GM19324 (cell line): ENCODE measurements around the gene METAP1D.
"Not testable (repeated sequence)": the region's sequence is repeated elsewhere in the genome, so short reads cannot be mapped to it uniquely, and the experiment has no call there.

Experiments used
- ATAC-seq: cut with Tn5 transposase; IDR thresholded peaks from one replicate; pipeline ENCODE4 v1.9.1; 2021; ENCODE audit warnings: mild to moderate bottlenecking, moderate library complexity; ENCODE audit not compliant: unreplicated experiment, low FRiP score

METAP1D gene

DNA sequence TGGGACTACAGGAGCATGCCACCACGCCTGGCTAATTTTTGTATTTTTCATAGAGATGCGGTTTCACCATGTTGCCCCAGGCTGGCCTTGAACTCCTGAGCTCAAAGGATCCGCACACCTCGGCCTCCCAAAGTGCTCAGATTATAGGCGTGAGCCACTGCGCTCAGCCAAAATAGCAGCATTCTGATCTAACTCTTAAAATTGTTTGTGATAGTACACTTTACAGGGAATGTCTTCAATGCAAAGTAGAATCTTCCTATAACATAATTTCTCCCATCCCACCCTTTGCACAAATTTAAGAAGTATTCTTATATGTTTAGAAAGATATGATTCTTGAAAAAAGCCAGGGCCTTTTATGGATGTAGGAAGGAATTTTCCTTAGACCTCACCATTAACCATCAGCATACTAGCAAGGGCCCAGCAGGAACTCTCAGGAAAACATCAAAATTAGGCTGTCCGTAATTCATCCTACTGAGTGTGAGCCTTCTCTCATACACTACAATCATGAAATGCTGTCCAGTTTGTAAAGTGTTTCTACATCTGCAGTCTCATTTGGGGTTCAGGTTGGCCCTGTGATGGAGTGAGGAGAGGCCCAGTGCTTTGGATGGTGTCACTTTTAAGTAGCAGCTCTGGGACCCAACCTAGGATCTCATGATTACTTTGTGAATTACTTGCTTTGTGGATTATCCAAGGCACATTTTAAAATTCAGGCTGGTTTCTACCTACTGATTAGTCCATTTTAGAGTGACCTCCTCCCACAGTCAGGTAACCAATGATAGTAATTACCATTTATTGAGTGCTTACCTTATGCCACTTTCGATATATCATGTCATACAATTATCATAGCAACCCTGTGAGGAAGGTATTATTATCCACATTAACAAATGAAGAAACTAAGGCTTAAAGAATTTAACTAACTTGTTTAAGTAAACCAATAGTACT is 48.1 kb downstream of the METAP1D start:
- no peak for ATAC-seq

GRCh38 chr2:172048508-172049503 is 49.1 kb downstream of the METAP1D start:
- ATAC-seq: no peak

GRCh38 chr2:172049567-172050120 is 49.9 kb downstream of the METAP1D start:
- ATAC-seq: no peak

GRCh38 chr2:172050479-172051125 is 50.8 kb downstream of the METAP1D start:
- no peak for ATAC-seq

DNA sequence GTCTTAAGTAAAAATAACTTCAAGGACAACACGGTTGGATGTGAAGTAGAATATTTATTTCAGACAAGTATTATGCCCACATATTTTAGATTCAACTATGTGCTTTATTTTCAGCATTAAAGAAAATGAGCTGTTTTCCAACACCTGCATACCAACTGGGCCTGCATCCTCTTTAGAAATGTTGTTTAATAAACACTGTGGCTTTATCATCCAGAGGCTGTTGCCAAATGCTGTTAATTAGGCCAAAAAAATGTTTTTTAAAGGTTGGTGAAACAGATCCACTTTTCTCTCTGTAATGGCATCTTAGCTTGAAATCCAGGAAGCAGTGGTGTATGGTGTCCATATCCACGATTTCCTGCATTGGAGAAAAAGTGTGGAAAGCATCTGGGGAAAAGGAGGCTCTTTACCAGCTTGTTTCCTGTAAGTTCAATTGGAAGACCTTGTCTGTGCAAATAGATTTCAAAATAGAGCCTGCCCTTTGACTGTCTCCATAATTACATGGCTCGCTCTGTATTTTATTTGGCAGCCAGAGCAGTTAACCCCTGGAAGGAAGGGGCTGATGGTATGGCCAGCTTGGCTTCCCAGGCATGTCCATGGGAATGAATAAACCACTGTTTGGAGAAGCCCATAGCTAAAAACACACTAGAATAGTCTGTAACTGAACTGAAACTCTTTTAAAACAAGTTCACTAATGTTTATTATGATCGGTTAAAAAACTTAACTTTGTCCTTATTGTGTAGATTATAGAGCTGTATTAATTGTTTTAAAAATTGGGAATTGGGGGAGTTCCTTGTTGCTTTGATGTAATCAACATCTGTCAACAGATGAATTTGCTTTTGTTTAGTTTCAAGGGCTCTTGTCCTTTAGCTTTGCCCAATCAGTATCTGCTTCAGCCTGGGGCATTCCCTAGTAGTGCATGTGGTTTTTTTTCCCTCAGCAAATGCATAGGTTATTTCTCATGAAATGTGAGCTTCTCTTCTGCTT is 52.5 kb downstream of the METAP1D start:
- ATAC-seq: no peak

DNA sequence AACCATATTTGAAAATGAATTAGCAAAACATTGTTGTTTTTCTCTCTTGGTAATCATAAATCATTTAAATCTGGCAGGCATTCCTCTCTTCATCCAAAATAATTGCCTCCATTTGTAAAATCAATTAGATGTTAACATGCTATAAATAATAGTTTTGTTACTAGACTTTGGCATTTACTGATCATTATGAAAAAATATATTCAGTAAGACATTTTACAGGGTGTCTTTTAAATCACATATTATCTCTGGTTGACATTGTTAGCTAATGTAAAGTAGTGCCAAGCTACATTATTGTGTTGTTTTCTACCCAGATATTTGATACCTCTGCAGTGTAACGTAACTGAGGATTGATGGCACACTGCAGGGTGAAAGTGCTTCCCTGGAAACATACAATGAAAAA is 53.7 kb downstream of the METAP1D start:
- no peak for ATAC-seq

DNA sequence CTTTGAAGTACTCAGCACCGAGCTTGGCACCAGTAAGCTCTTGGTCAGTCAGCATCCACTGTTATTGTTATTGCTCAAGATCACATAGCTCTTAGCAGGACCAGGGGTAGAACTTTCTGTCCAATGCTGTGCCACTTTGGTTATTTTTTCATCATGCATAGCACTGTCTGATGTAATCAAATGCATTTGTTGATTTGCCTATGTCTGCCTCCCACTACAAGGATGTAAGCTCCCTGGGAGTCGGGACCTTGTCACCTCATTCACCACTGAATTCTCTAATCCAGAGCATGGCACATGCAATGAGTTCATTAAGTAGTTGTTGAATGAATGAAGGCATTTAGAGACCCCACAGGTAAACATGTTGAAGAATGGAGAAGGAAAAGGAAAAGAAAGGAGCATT is 56.5 kb downstream of the METAP1D start:
- ATAC-seq: no peak

- no peak for ATAC-seq
These were observed 58.9 kb downstream of the METAP1D start for GRCh38 chr2:172058660-172059059.

- ATAC-seq: not testable (repeated sequence)
These were observed 60.4 kb downstream of the METAP1D start for GRCh38 chr2:172060118-172060517.

- ATAC-seq: no peak
These were observed 62.8 kb downstream of the METAP1D start for GRCh38 chr2:172062402-172063004.

DNA sequence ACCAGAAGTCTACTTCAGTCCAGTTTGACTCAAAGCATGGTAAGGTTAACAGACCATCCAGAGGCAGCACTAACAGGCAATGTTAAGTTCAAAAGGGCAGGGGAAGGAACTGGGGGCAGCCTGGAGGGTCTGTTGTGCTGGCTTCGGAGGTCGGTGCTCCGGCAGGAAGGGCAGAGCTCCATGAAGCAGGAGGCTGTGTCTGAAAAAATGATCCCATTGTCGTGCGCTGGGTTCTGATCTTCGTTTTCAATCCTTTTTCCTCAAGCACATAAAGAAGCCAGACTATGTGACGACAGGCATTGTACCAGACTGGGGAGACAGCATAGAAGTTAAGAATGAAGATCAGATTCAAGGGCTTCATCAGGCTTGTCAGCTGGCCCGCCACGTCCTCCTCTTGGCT is 63.7 kb downstream of the METAP1D start:
- ATAC-seq: no peak

DNA sequence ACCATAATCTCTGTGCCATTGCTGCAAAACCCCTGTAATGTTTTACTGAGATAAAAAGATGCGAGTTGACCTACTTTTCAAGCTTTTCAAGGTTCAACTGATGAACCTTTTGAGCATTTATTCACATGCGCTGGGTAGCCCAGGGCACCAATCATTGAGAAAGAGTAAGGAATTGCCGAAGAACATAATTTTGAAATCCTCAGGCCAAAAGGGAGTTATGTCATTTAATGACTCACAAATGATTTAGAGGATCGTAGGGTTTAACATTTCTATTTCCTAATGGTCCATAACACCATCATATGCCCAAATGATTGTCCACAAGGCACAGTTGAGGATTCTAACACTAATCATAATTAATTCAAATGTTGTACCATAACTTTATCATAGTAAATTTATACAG is 65.4 kb downstream of the METAP1D start:
- no peak for ATAC-seq

GRCh38 chr2:172066394-172066886 is 66.7 kb downstream of the METAP1D start:
- ATAC-seq: no peak

DNA sequence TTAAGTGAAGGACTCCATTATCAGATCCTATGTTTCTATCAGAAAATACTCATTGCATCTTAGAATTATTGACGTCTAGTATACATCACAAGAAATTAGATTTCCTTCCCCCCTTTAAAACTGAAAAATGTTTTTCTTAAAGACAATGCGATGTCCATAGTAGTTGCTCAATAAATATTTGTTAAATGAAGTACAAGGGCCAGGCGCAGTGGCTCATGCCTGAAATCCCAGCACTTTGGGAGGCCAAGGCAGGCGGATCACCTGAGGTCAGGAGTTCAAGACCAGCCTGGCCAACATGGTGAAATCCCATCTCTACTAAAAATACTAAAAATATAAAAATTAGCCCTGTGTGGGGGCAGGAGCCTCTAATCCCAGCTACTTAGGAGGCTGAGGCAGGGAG is 68.2 kb downstream of the METAP1D start:
- ATAC-seq: not testable (repeated sequence)

DNA sequence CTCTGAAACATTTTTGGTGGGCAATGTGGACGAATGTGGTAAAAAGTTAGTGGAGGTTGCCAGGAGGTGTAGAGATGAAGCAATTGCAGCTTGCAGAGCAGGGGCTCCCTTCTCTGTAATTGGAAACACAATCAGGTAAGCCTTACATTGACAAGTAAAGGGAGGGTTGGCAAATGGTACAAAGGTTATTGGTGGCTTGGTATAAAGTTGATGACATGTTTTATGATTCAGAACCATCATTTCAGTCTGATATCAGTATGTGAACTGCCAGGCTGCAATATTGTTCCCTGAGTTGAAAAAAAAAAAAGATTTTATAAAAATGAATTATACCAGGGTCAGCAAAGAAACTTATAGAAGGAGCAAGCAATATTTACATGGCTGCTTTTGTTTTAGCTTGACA is 71.2 kb downstream of the METAP1D start:
- ATAC-seq: no peak

DNA sequence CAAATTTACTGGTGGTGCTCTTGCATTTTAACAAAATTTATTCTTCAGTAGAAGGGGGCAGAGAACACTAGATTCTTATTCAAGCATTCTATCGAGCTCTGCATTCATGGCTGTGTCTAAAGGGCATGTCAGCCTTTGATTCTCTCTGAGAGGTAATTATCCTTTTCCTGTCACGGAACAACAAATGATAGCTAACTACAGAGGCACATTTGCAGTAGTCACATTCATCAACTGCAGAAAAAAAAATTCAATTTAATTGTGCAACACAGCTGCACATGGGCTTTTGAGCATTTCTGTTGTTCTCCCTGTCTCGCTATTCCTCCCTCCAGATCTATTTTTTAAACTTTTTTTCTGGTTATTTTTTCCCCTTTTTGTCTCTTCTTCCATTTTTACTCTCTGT is 72.5 kb downstream of the METAP1D start:
- no peak for ATAC-seq

DNA sequence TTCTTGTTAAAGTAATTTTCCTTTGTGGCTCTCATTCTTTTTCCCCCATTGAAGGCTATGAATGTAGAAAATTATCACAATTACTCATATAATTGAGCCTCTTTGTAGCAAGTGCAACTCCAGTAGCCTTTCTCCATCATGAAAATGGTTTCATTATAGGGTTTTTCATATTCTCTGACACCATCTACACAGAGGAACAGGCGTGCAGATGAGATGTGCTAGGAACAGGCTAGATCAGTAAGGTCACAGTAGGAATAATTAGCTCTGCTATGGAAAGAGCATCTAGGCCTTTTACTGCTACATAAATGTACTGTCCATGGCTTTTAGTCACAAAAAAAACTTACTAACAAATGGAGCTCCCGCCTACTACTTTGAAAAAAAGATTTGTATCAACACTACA is 73.0 kb downstream of the METAP1D start:
- no peak for ATAC-seq

GRCh38 chr2:172073518-172073917 is 73.8 kb downstream of the METAP1D start:
- no peak for ATAC-seq

GRCh38 chr2:172074254-172074653 is 74.5 kb downstream of the METAP1D start:
- no peak for ATAC-seq
